SU-DHL-6 (cell line): ENCODE measurements around the gene ZNF501.

Source experiments
- H2AFZ ChIP-seq: fragments of 200-600 bp; sonication (generic); 2 replicates; pipeline ENCODE4 v1.6.1; 2014; ENCODE audit warnings: low read depth, mild to moderate bottlenecking, moderate library complexity, mixed read lengths, antibody characterized with exemption, low read length; ENCODE audit not compliant: severe bottlenecking
- H3F3A ChIP-seq: fragments of 200-600 bp; shearing (Covaris generic); 2 replicates; pipeline ENCODE4 v1.6.0; 2016; ENCODE audit warnings: antibody characterized with exemption, mild to moderate bottlenecking; ENCODE audit not compliant: insufficient read depth
- H3K27ac ChIP-seq: fragments of 200-600 bp; sonication (generic); 2 replicates; pipeline ENCODE4 v1.5.1; 2016; ENCODE audit warnings: low read depth, mild to moderate bottlenecking, low read length, moderate library complexity, mixed read lengths
- H3K27me3 ChIP-seq: fragments of 200-600 bp; sonication (generic), shearing (Covaris generic); 2 replicates; pipeline ENCODE4 v1.6.0; 2014; ENCODE audit warnings: mild to moderate bottlenecking, low read length
- H3K36me3 ChIP-seq: fragments of 200-600 bp; sonication (generic); 2 replicates; pipeline ENCODE4 v1.6.1; 2014; ENCODE audit warnings: mild to moderate bottlenecking, low read length, mixed read lengths
- H3K4me2 ChIP-seq: fragments of 300-600, 200-600 bp; shearing (Covaris generic), sonication (generic); 2 replicates; pipeline ENCODE4 v1.6.0; 2014; ENCODE audit warnings: low read length, low read depth, mild to moderate bottlenecking; ENCODE audit not compliant: poor library complexity, severe bottlenecking
- H3K4me3 ChIP-seq: fragments of 200-600 bp; sonication (generic); 2 replicates; pipeline ENCODE4 v1.5.1; 2014; ENCODE audit warnings: antibody characterized with exemption, low read length, mild to moderate bottlenecking, mixed read lengths; ENCODE audit not compliant: insufficient read depth, poor library complexity, severe bottlenecking
- H3K79me2 ChIP-seq: fragments of 200-600 bp; sonication (generic); 2 replicates; pipeline ENCODE4 v1.6.1; 2014; ENCODE audit warnings: mild to moderate bottlenecking, low read length, moderate library complexity; ENCODE audit not compliant: insufficient read depth
- H3K9ac ChIP-seq: fragments of 200-600 bp; sonication (generic); 2 replicates; pipeline ENCODE4 v1.7.0; 2014; ENCODE audit warnings: mild to moderate bottlenecking, low read length
- H3K9me2 ChIP-seq: fragments of 200-600 bp; sonication (generic); replicated peaks from 2 replicates; pipeline ENCODE4 v1.6.1; 2014; ENCODE audit warnings: low read length; ENCODE audit not compliant: insufficient read depth
- H3K9me3 ChIP-seq: fragments of 200-600 bp; sonication (generic); 2 replicates; pipeline ENCODE4 v1.6.1; 2014; ENCODE audit warnings: low read length, mixed read lengths; ENCODE audit not compliant: insufficient read depth
- H4K20me1 ChIP-seq: fragments of 200-600 bp; sonication (generic); 2 replicates; pipeline ENCODE4 v1.6.1; 2014; ENCODE audit warnings: low read depth, mild to moderate bottlenecking, antibody characterized with exemption, low read length, moderate library complexity, mixed read lengths
- EZH2phosphoT487 ChIP-seq: fragments of 200-600 bp; sonication (generic), shearing (Covaris generic); conservative IDR thresholded peaks from 2 replicates; pipeline ENCODE4 v1.6.1; 2018; ENCODE audit warnings: mild to moderate bottlenecking, antibody characterized with exemption, low read length, moderate library complexity, mixed read lengths
- TF ChIP-seq, protein P1 (sequence below): fragments of 200-600 bp; sonication (generic); IDR thresholded peaks from one replicate; pipeline ENCODE4 v1.5.1; 2017; ENCODE audit warnings: antibody characterized with exemption, mild to moderate bottlenecking, low read length, moderate library complexity; ENCODE audit not compliant: insufficient read depth, poor library complexity, severe bottlenecking

Gene ZNF501

DNA sequence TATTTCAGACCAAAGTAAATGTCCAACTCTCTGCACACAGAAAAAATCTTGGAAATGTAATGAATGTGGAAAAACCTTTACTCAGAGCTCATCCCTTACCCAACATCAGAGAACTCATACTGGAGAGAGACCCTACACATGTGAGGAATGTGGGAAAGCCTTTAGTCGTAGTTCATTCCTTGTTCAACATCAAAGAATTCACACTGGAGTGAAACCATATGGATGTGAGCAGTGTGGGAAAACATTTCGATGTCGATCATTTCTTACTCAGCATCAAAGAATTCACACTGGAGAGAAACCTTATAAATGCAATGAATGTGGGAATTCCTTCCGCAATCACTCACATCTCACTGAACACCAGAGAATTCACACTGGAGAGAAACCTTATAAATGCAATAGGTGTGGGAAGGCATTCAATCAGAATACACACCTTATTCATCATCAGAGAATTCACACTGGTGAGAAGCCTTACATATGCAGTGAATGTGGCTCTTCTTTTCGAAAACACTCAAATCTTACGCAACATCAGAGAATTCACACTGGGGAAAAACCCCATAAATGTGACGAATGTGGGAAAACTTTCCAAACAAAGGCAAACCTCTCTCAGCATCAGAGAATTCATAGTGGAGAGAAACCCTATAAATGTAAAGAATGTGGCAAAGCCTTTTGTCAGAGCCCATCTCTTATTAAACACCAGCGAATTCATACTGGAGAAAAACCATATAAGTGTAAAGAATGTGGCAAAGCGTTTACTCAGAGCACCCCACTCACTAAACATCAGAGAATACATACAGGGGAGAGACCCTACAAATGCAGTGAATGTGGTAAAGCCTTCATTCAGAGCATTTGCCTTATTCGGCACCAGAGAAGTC lies 8.0 kb upstream of the ZNF501 start:
- Histone ChIP-seq H3K79me2 (no peaks in the 10 kb centered on the region), H3K27ac (no peak overlapping the region), H3K9me2 (no peaks in the 10 kb centered on the region), H2AFZ (no peak overlapping the region), H3K4me2 (no peak overlapping the region), H3K4me3 (no peak overlapping the region), H4K20me1 (no peaks in the 10 kb centered on the region), H3K9me3 (peaks cover 54% of the 10 kb centered on the region), H3K9ac (no peak overlapping the region), H3K36me3 (no peaks in the 10 kb centered on the region), H3F3A (no peaks in the 10 kb centered on the region), H3K27me3 (no peaks in the 10 kb centered on the region)
- TF ChIP-seq EZH2phosphoT487, result no peak
- TF ChIP-seq, protein P1, sequence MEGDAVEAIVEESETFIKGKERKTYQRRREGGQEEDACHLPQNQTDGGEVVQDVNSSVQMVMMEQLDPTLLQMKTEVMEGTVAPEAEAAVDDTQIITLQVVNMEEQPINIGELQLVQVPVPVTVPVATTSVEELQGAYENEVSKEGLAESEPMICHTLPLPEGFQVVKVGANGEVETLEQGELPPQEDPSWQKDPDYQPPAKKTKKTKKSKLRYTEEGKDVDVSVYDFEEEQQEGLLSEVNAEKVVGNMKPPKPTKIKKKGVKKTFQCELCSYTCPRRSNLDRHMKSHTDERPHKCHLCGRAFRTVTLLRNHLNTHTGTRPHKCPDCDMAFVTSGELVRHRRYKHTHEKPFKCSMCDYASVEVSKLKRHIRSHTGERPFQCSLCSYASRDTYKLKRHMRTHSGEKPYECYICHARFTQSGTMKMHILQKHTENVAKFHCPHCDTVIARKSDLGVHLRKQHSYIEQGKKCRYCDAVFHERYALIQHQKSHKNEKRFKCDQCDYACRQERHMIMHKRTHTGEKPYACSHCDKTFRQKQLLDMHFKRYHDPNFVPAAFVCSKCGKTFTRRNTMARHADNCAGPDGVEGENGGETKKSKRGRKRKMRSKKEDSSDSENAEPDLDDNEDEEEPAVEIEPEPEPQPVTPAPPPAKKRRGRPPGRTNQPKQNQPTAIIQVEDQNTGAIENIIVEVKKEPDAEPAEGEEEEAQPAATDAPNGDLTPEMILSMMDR, result no peak

DNA sequence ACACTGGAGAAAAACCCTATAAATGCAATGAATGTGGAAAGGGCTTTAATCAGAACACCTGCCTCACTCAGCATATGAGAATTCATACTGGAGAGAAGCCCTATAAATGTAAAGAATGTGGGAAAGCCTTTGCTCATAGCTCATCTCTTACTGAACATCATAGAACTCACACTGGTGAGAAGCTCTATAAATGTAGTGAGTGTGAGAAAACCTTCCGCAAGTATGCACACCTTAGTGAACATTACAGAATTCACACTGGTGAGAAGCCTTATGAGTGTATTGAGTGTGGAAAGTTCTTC lies 7.4 kb upstream of the ZNF501 start:
- Histone ChIP-seq H3K9me2 (no peaks in the 10 kb centered on the region), H3K79me2 (no peaks in the 10 kb centered on the region), H2AFZ (no peak overlapping the region), H3K9me3 (peaks cover 54% of the 10 kb centered on the region), H3K4me2 (no peak overlapping the region), H4K20me1 (no peaks in the 10 kb centered on the region), H3K27ac (no peak overlapping the region), H3K9ac (no peak overlapping the region), H3K4me3 (no peak overlapping the region), H3F3A (no peaks in the 10 kb centered on the region), H3K36me3 (no peaks in the 10 kb centered on the region), H3K27me3 (no peaks in the 10 kb centered on the region)
- TF ChIP-seq, protein P1, result no peak
- no peak for TF ChIP-seq EZH2phosphoT487

DNA sequence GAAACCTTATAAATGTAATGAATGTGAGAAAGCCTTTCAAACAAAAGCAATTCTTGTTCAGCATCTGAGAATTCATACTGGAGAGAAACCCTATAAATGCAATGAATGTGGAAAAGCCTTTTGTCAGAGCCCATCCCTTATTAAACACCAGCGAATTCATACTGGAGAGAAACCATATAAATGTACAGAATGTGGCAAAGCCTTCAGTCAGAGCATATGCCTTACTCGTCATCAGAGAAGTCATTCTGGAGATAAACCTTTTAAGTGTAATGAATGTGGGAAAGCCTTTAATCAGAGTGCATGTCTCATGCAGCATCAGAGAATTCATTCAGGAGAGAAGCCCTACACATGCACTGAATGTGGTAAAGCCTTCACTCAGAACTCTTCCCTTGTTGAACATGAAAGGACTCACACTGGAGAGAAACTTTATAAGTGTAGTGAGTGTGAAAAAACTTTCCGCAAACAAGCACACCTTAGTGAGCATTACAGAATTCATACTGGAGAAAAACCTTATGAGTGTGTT lies 5.3 kb downstream of the ZNF501 start:
- no peak overlapping the region for H3K9ac ChIP-seq
- H3K79me2 ChIP-seq, result no peaks in the 10 kb centered on the region
- TF ChIP-seq, protein P1, result no peak
- no peak overlapping the region for H2AFZ ChIP-seq
- H3K27me3 ChIP-seq, result no peaks in the 10 kb centered on the region
- H3K36me3 ChIP-seq, result peaks cover 33% of the 10 kb centered on the region
- H3K4me2 ChIP-seq, result no peak overlapping the region
- peaks cover 53% of the 10 kb centered on the region; the same call in 1 of the 2 replicates for H3K9me3 ChIP-seq
- no peaks in the 10 kb centered on the region for H4K20me1 ChIP-seq
- no peaks in the 10 kb centered on the region for H3F3A ChIP-seq
- H3K9me2 ChIP-seq, result no peaks in the 10 kb centered on the region
- no peak overlapping the region for H3K27ac ChIP-seq
- no peak overlapping the region for H3K4me3 ChIP-seq
